K562 (cell line): ENCODE data around the gene ADAM21. TPM values are rescaled to one million over a fixed set of nuclear protein-coding genes. Genes with fewer than 3 reads are reported as not detected.

Experiments used
- BRD4 ChIP-seq: fragments of 200-600 bp; sonication (generic); IDR thresholded peaks from 2 replicates; pipeline ENCODE4 v1.6.1; 2017; ENCODE audit warnings: inconsistent platforms
- CTCF ChIP-seq, 3 experiments: IDR thresholded peaks in 2 of 3; conservative IDR thresholded peaks in 1 of 3; 2 replicates each; pipeline ENCODE4 v1.5.1; 2011 to 2012; ENCODE audit warnings: low read length in 3 of 3, mild to moderate bottlenecking in 3 of 3, control low read depth in 2 of 3, improper control_type of control experiment in 1 of 3, inconsistent platforms in 1 of 3, low read depth in 1 of 3, mixed read lengths in 1 of 3, moderate library complexity in 1 of 3; ENCODE audit not compliant: insufficient read depth in 2 of 3
- E2F5 ChIP-seq: sonication (generic); formaldehyde crosslinking; IDR thresholded peaks from 2 replicates; pipeline ENCODE4 v1.8.0; 2022; ENCODE audit warnings: mild to moderate bottlenecking, missing genetic modification reagents
- ETS1 ChIP-seq: conservative IDR thresholded peaks from 2 replicates; pipeline ENCODE4 v1.6.1; 2011; ENCODE audit warnings: low read depth, mild to moderate bottlenecking, low read length; ENCODE audit not compliant: control insufficient read depth
- EWSR1 ChIP-seq: fragments of 450-650 bp; IDR thresholded peaks from 2 replicates; pipeline ENCODE4 v1.6.1; 2018; ENCODE audit warnings: borderline replicate concordance, mild to moderate bottlenecking, low read depth, moderate library complexity; ENCODE audit not compliant: partially characterized antibody
- FOXK1 ChIP-seq: sonication (generic); formaldehyde crosslinking; IDR thresholded peaks from 2 replicates; pipeline ENCODE4 v1.8.0; 2022; ENCODE audit warnings: missing genetic modification reagents, mild to moderate bottlenecking, borderline replicate concordance
- HCFC1 ChIP-seq: IDR thresholded peaks from 2 replicates; pipeline ENCODE4 v1.6.1; 2012; ENCODE audit warnings: low read depth, low read length, improper control_type of control experiment
- KDM4B ChIP-seq, 2 experiments: fragments of 450-650 bp in 1 of 2; sonication (generic) in 1 of 2; IDR thresholded peaks; 2 replicates each; pipeline ENCODE4 v1.6.1; 2016 to 2017; ENCODE audit warnings: borderline replicate concordance in 2 of 2, antibody characterized with exemption in 1 of 2, low read depth in 1 of 2, mild to moderate bottlenecking in 1 of 2
- MTF1 ChIP-seq: fragments of 250-450 bp; sonication (Bioruptor Pico); IDR thresholded peaks from 2 replicates; pipeline ENCODE4 v1.9.0; 2021; ENCODE audit warnings: moderate library complexity, mild to moderate bottlenecking, inconsistent platforms, borderline replicate concordance
- POLR2H ChIP-seq: IDR thresholded peaks from 2 replicates; pipeline ENCODE4 v1.6.1; 2016; ENCODE audit warnings: missing genetic modification characterization, low read depth, mild to moderate bottlenecking, control low read depth, missing compliant biosample characterization, moderate library complexity
- ZBTB43 ChIP-seq: sonication (generic); formaldehyde crosslinking; IDR thresholded peaks from 2 replicates; pipeline ENCODE4 v1.8.0; 2023; ENCODE audit warnings: mild to moderate bottlenecking, missing genetic modification reagents
- ZEB2 ChIP-seq: fragments of 450-650 bp; IDR thresholded peaks from 2 replicates; pipeline ENCODE4 v1.6.1; 2016
- ZNF174 ChIP-seq: fragments of 250-450 bp; sonication (Bioruptor Pico); IDR thresholded peaks from 2 replicates; pipeline ENCODE4 v1.4.0; 2020; ENCODE audit warnings: mild to moderate bottlenecking
- ZNF589 ChIP-seq: fragments of 200-800 bp; sonication (Bioruptor generic); IDR thresholded peaks from 2 replicates; pipeline ENCODE4 v1.6.1; 2016; ENCODE audit warnings: low read depth, missing genetic modification characterization, missing compliant biosample characterization
- polyA plus RNA-seq, 8 experiments: library from polyadenylated mRNA; depleted of rRNA in 4 of 8; stranded (reverse) in 5 of 8; unstranded in 3 of 8; fragments of >200 nt; fragmentation: Nextera tagmentation in 2 of 8; fragmentation: Illumina TruSeq in 1 of 8; extraction: Ambion mirVana in 2 of 8; extraction: Trizol in 1 of 8; gene quantifications; 2 replicates each; pipeline versions ENCODE4 v1.2.1 to v1.2.3, GENCODE V29; 2011 to 2014; ENCODE audit warnings: inconsistent platforms in 1 of 8, missing spikeins in 1 of 8
- total RNA-seq, 7 experiments: library from RNA; depleted of rRNA in 6 of 7; stranded (reverse); fragments of >200 nt in 6 of 7; fragmentation: Illumina TruSeq in 2 of 7; extraction: Trizol in 2 of 7; gene quantifications; 2 replicates each; pipeline versions ENCODE4 v1.2.1 to v1.2.3, GENCODE V29; 2011 to 2021; ENCODE audit warnings: low replicate concordance in 1 of 7

The ADAM21 gene
- total and polyA plus RNA-seq, 9 of the 15 experiments (the other 6 are each of a cell fraction or from before 2014, with no cell fraction given) = 0.03 to 0.15 (median 0.05) TPM; not detected in 4

GRCh38 chr14:70416725-70417349 lies 35.1 kb upstream of the ADAM21 start, which contains the start of gene SYNJ2BP (continued):
- TF ChIP-seq POLR2H (tag) (no peak), EWSR1 (no peak), HCFC1 (peak; percentile 74), MTF1 (no peak), ZEB2 (peak; percentile 69), KDM4B (IDR thresholded peaks at IDR 0.05; ENCODE audit: borderline replicate concordance in 2 of 2, low read depth in 1 of 2) (peak in 1 of 2 experiments; percentile 41; a peak in 1 of 4 replicates), E2F5 (CRISPR knock-in tag) (no peak), FOXK1 (no peak), ZNF174 (CRISPR knock-in tag) (no peak), ZNF589 (no peak), CTCF (IDR thresholded peaks at IDR 0.05 in 2 of 3, conservative IDR thresholded peaks at IDR 0.05 in 1 of 3; ENCODE audit: insufficient read depth in 2 of 3, low read depth in 1 of 3, low read length in 3 of 3) (no peak), BRD4 (no peak), ZBTB43 (no peak), ETS1 (no peak)
